Measurements from ENCODE around the gene MGME1. TPM values are rescaled to one million over a fixed set of nuclear protein-coding genes. Genes with fewer than 3 reads are reported as not detected.

The MGME1 gene
- total RNA-seq, result 32.1 and 33.6 TPM in 2 replicates

- intact Hi-C loops (cut with micrococcal nuclease), result loop anchor here (1.0 to 10.0 kb wide), 16 partner anchors 7 to 1391 kb away; partner anchors contain the start of genes BFSP1, DSTN, DZANK1 and POLR3F
- Mint-ChIP-seq H3K27ac (peak within 1 kb of the TSS; percentile 98), H3K4me3 (peak within 1 kb of the TSS; percentile 99), H3K36me3 (ENCODE audit: low read depth) (peaks cover 59% of the 10 kb centered on the region), H3K9me3 (no peaks in the 10 kb centered on the region), H3K4me1 (ENCODE audit: low read depth) (peaks cover 62% of the 10 kb centered on the region), H3K27me3 (ENCODE audit: insufficient read depth) (no peaks in the 10 kb centered on the region)
- peak; percentile 100 for DNase-seq (ENCODE audit: low spot score)
Measured at GRCh38 chr20:17968366-17969277, at the start of gene MGME1, which contains the start of gene SNX5. TSS of gene MGME1 (plus strand) at chr20:17969018. CDS start at chr20:17969860, 842 bp downstream. TSS of gene SNX5 (minus strand) at chr20:17968794. CDS start at chr20:17968425, 369 bp downstream.

GRCh38 chr20:17919149-17919548 lies 49.7 kb upstream of the MGME1 start:
- Mint-ChIP-seq H3K9me3 (no peaks in the 10 kb centered on the region), H3K27ac (no peak overlapping the region), H3K36me3 (ENCODE audit: low read depth) (no peaks in the 10 kb centered on the region), H3K4me3 (no peak overlapping the region), H3K27me3 (ENCODE audit: insufficient read depth) (peaks cover 13% of the 10 kb centered on the region), H3K4me1 (ENCODE audit: low read depth) (no peaks in the 10 kb centered on the region)
- DNase-seq (ENCODE audit: low spot score), result no peak
- intact Hi-C loops (cut with micrococcal nuclease), result no loop called here

DNA sequence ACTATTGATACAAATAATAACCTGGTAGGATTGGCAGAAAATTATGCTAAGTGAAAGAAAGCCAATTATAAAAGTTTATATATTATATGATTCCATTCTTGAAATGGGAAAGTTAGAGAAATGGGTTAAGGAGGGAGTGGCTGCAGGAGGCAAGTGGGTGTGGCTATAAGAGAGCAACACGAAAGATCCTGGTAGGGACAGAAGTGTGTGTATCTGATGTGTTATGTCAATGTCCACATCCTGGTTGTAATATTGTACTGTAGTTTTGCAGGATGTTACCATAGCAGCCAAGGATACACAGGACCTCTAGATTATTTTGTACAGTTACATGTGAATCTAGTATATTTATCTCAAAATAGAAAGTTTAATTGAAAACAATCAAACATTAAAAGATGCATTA lies 47.0 kb upstream of the MGME1 start:
- intact Hi-C loops (cut with micrococcal nuclease), result no loop called here
- Mint-ChIP-seq H3K27ac (no peak overlapping the region), H3K4me1 (ENCODE audit: low read depth) (no peaks in the 10 kb centered on the region), H3K9me3 (no peaks in the 10 kb centered on the region), H3K4me3 (no peak overlapping the region), H3K36me3 (ENCODE audit: low read depth) (no peaks in the 10 kb centered on the region), H3K27me3 (ENCODE audit: insufficient read depth) (peaks cover 10% of the 10 kb centered on the region)
- DNase-seq (ENCODE audit: low spot score), result no peak

GRCh38 chr20:17925141-17925939 lies 43.5 kb upstream of the MGME1 start:
- Mint-ChIP-seq H3K27ac (no peak overlapping the region), H3K4me1 (ENCODE audit: low read depth) (no peaks in the 10 kb centered on the region), H3K9me3 (no peaks in the 10 kb centered on the region), H3K36me3 (ENCODE audit: low read depth) (no peaks in the 10 kb centered on the region), H3K27me3 (ENCODE audit: insufficient read depth) (peaks cover 13% of the 10 kb centered on the region), H3K4me3 (no peak overlapping the region)
- intact Hi-C loops (cut with micrococcal nuclease), result no loop called here
- DNase-seq (ENCODE audit: low spot score), result no peak

GRCh38 chr20:17925940-17926300 lies 42.9 kb upstream of the MGME1 start:
- Mint-ChIP-seq H3K9me3 (no peaks in the 10 kb centered on the region), H3K4me3 (no peak overlapping the region), H3K27ac (no peak overlapping the region), H3K36me3 (ENCODE audit: low read depth) (no peaks in the 10 kb centered on the region), H3K4me1 (ENCODE audit: low read depth) (no peaks in the 10 kb centered on the region), H3K27me3 (ENCODE audit: insufficient read depth) (peaks cover 10% of the 10 kb centered on the region)
- intact Hi-C loops (cut with micrococcal nuclease), result no loop called here
- DNase-seq (ENCODE audit: low spot score), result no peak

- DNase-seq (ENCODE audit: low spot score), result no peak
- H3K36me3 Mint-ChIP-seq (ENCODE audit: low read depth), result no peaks in the 10 kb centered on the region
- peaks cover 4% of the 10 kb centered on the region for H3K9me3 Mint-ChIP-seq
- no peak overlapping the region for H3K27ac Mint-ChIP-seq
- H3K27me3 Mint-ChIP-seq (ENCODE audit: insufficient read depth), result peaks cover 10% of the 10 kb centered on the region
- H3K4me3 Mint-ChIP-seq, result no peak overlapping the region
- intact Hi-C loops (cut with micrococcal nuclease), result no loop called here
- no peaks in the 10 kb centered on the region for H3K4me1 Mint-ChIP-seq (ENCODE audit: low read depth)
Measured at GRCh38 chr20:17928211-17928611, 40.6 kb upstream of the MGME1 start.

DNA sequence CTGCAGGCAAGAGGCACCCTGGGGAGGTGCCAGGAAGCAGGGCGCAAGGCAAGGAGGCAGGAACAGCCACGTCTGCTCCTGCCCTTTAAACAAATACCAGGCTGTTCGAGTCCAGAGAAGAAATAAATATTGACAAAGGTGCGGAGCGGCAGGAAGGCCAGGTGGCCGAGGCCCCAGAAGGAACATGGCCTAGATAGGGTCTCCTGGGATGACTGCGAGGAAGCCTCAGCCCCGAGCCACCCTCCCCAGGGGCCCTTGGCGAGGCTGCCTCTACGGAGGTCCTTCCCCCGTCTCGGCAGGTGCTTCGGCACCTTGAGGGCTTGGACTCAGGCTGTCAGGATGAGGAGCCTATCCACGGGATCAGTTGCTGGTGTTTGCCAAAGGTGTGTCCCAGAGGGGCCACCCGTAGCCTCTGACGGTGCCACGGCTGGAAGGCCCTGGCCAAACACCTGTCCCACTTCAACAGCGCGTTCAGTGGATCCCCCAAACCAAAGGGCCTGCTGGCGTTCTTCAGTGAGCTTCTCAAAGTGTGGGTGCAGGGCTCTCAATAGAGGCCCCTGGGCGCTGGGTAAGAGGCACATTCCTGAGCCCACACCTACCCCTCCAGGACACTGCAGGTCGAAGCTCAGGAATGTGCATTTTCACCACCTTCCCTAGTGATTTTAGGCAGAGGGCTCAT lies 40.0 kb upstream of the MGME1 start:
- no peak for DNase-seq (ENCODE audit: low spot score)
- peaks cover 4% of the 10 kb centered on the region for H3K9me3 Mint-ChIP-seq
- H3K27ac Mint-ChIP-seq, result no peak overlapping the region
- no peaks in the 10 kb centered on the region for H3K36me3 Mint-ChIP-seq (ENCODE audit: low read depth)
- no peak overlapping the region for H3K4me3 Mint-ChIP-seq
- H3K27me3 Mint-ChIP-seq (ENCODE audit: insufficient read depth), result peaks cover 10% of the 10 kb centered on the region
- no peaks in the 10 kb centered on the region for H3K4me1 Mint-ChIP-seq (ENCODE audit: low read depth)
- intact Hi-C loops (cut with micrococcal nuclease), result no loop called here

DNA sequence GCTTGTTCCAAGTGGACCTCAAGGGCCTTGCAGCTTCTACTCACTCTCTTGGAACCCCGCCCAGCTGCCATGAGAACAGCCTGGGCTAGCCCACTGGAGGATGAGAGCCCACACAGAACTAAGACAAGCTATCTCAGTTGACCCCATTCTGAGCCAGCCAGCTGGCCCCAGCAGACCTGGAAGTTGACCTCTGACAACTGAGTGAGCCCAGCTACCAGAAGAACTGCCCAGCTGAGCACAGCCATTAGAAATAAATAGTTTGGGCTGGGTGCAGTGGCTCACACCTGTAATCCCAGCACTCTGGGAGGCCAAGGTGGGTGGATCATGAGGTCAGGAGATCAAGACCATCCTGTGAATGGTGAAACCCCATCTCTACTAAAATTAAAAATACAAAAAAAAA lies 37.3 kb upstream of the MGME1 start:
- Mint-ChIP-seq H3K9me3 (peaks cover 4% of the 10 kb centered on the region), H3K4me3 (no peak overlapping the region), H3K27ac (no peak overlapping the region), H3K4me1 (ENCODE audit: low read depth) (no peaks in the 10 kb centered on the region), H3K36me3 (ENCODE audit: low read depth) (no peaks in the 10 kb centered on the region), H3K27me3 (ENCODE audit: insufficient read depth) (peaks cover 5% of the 10 kb centered on the region)
- no peak for DNase-seq (ENCODE audit: low spot score)
- intact Hi-C loops (cut with micrococcal nuclease), result no loop called here

GRCh38 chr20:17932396-17932795 lies 36.4 kb upstream of the MGME1 start:
- H3K27me3 Mint-ChIP-seq (ENCODE audit: insufficient read depth), result peaks cover 3% of the 10 kb centered on the region
- peaks cover 4% of the 10 kb centered on the region for H3K9me3 Mint-ChIP-seq
- intact Hi-C loops (cut with micrococcal nuclease), result no loop called here
- H3K27ac Mint-ChIP-seq, result no peak overlapping the region
- H3K36me3 Mint-ChIP-seq (ENCODE audit: low read depth), result no peaks in the 10 kb centered on the region
- H3K4me1 Mint-ChIP-seq (ENCODE audit: low read depth), result no peaks in the 10 kb centered on the region
- no peak for DNase-seq (ENCODE audit: low spot score)
- no peak overlapping the region for H3K4me3 Mint-ChIP-seq

GRCh38 chr20:17933121-17933520 lies 35.7 kb upstream of the MGME1 start:
- intact Hi-C loops (cut with micrococcal nuclease), result no loop called here
- Mint-ChIP-seq H3K36me3 (ENCODE audit: low read depth) (no peaks in the 10 kb centered on the region), H3K27me3 (ENCODE audit: insufficient read depth) (no peaks in the 10 kb centered on the region), H3K4me3 (no peak overlapping the region), H3K9me3 (peaks cover 4% of the 10 kb centered on the region), H3K27ac (no peak overlapping the region), H3K4me1 (ENCODE audit: low read depth) (no peaks in the 10 kb centered on the region)
- no peak for DNase-seq (ENCODE audit: low spot score)

GRCh38 chr20:17933711-17934110 lies 35.1 kb upstream of the MGME1 start:
- Mint-ChIP-seq H3K27me3 (ENCODE audit: insufficient read depth) (no peaks in the 10 kb centered on the region), H3K36me3 (ENCODE audit: low read depth) (no peaks in the 10 kb centered on the region), H3K9me3 (peaks cover 4% of the 10 kb centered on the region), H3K4me1 (ENCODE audit: low read depth) (no peaks in the 10 kb centered on the region), H3K4me3 (no peak overlapping the region), H3K27ac (no peak overlapping the region)
- no peak for DNase-seq (ENCODE audit: low spot score)
- intact Hi-C loops (cut with micrococcal nuclease), result no loop called here

DNA sequence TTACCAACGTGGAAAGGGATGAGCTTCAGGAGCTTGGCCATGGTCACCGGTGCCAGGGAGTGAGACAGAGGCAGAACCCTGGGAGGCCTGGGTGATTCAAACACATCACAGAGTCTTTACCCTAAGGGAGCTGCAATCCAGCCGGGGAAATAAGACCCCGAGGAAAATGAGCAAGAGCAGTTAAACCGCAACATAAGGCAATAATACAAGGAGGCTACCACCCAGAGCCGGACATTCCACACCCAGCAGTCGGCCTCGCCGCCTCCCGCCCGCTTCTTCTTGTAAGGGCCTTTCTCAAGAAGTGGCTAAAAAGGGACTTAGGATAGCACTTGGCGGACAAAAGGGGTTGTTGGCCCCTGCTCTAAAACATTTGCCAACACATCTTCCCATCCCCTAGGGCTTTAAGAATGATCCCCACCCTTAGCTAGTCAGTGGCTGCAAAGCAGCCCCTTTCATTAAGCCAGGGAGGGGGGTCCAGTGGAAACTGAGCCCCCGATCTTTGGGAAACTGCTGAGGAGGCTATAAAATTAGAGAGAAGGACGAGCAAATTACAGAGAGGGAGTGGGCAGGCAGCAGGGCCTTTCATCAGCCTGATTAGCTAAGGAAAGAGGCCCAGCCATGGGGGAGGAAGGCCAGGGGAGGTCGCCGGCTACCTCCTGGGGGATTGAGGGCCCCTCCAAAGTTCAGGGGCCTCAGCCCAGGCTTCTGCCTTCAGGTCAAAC lies 34.5 kb upstream of the MGME1 start:
- no peak for DNase-seq (ENCODE audit: low spot score)
- H3K27me3 Mint-ChIP-seq (ENCODE audit: insufficient read depth), result no peaks in the 10 kb centered on the region
- intact Hi-C loops (cut with micrococcal nuclease), result no loop called here
- no peaks in the 10 kb centered on the region for H3K36me3 Mint-ChIP-seq (ENCODE audit: low read depth)
- peaks cover 4% of the 10 kb centered on the region for H3K9me3 Mint-ChIP-seq
- H3K4me3 Mint-ChIP-seq, result no peak overlapping the region
- no peak overlapping the region for H3K27ac Mint-ChIP-seq
- H3K4me1 Mint-ChIP-seq (ENCODE audit: low read depth), result peaks cover 5% of the 10 kb centered on the region

Data from activated T-helper 1 cell treated with anti-CD3 and anti-CD28 coated beads, Interleukin-12 subunit alpha, Interleukin-12 subunit beta, Interleukin-2, Interleukin-4 antibody, amounts not matched to agents 30 ng/mL and 10 ng/mL and 1 ng/mL, durations not matched to agents 14 hours and 24 hours and 36 hours (primary cell).